ENCODE data around the gene PTPN14. TPM values are rescaled to one million over a fixed set of nuclear protein-coding genes. Genes with fewer than 3 reads are reported as not detected.

Gene PTPN14
- total and polyA plus RNA-seq, 2 of the 8 experiments (the other 6 are each of a cell fraction or from before 2014, with no cell fraction given) = 14.4 to 93.6 TPM

- TF ChIP-seq CHD7 (IDR thresholded peaks at IDR 0.05; ENCODE audit: insufficient replicate concordance, low read length) = no peak
- TF ChIP-seq BRCA1 (IDR thresholded peaks at IDR 0.05; ENCODE audit: low read depth, low read length) = no peak
- no peak for TF ChIP-seq CREB1 (IDR thresholded peaks at IDR 0.05)
- TF ChIP-seq NANOG (IDR thresholded peaks at IDR 0.05; ENCODE audit: insufficient read depth, low read depth, low read length, poor library complexity, severe bottlenecking) = no peak
- no peak for TF ChIP-seq JUN (IDR thresholded peaks at IDR 0.05; ENCODE audit: low read depth, low read length)
- no peak for TF ChIP-seq SP2 (IDR thresholded peaks at IDR 0.05; ENCODE audit: low read length)
- no peak for TF ChIP-seq KDM4A (IDR thresholded peaks at IDR 0.05; ENCODE audit: low read depth, low read length, severe bottlenecking)
- TF ChIP-seq KDM1A (IDR thresholded peaks at IDR 0.05; ENCODE audit: borderline replicate concordance, low read length) = no peak
- TF ChIP-seq CTCF (IDR thresholded peaks at IDR 0.05; ENCODE audit: control extremely low read depth in 1 of 3, insufficient read depth in 1 of 3, low read depth in 1 of 3, low read length in 3 of 3) = no peak
- no peak for TF ChIP-seq SIRT6 (IDR thresholded peaks at IDR 0.05; ENCODE audit: low read length)
Measured at GRCh38 chr1:214485151-214485550, 66.3 kb downstream of the PTPN14 start (continued).
